Upper lobe of left lung (tissue), 6 donors: ENCODE data around the gene WDR90. TPM values are rescaled to one million over a fixed set of nuclear protein-coding genes. Genes with fewer than 3 reads are reported as not detected.
A peak's percentile ranks its signal among the peaks of the same experiment; 100 is the strongest.

Experiments used
- ATAC-seq, 2 donors: fragments of 200-7000 bp; cut with Tn5 transposase; one replicate each; pipeline ENCODE4 v1.9.1; 2022; ENCODE audit warnings: mild to moderate bottlenecking in 2 of 2, moderate library complexity in 2 of 2; ENCODE audit not compliant: low FRiP score in 2 of 2
- DNase-seq, 2 donors: peaks; one replicate each; pipeline ENCODE4 v3.0.0-alpha.2; 2019 to 2020
- H3K27ac ChIP-seq, 4 donors: fragments of 200-600 bp; sonication (generic); one replicate each; pipeline ENCODE4 v1.5.1; 2016 to 2019
- H3K27me3 ChIP-seq, 4 donors: fragments of 200-600 bp; sonication (generic); one replicate each; pipeline ENCODE4 v1.5.1; 2017 to 2019
- H3K36me3 ChIP-seq, 4 donors: fragments of 200-600 bp; sonication (generic); one replicate each; pipeline ENCODE4 v1.5.1; 2016 to 2019
- H3K4me1 ChIP-seq, 4 donors: fragments of 200-600 bp; sonication (generic); one replicate each; pipeline ENCODE4 v1.5.1; 2018 to 2019
- H3K4me3 ChIP-seq, 4 donors: fragments of 200-600 bp; sonication (generic); one replicate each; pipeline ENCODE4 v1.5.1; 2017 to 2019; ENCODE audit warnings: mild to moderate bottlenecking in 2 of 4, moderate library complexity in 1 of 4
- H3K9me3 ChIP-seq, 4 donors: fragments of 200-600 bp; sonication (generic); one replicate each; pipeline ENCODE4 v1.5.1; 2018 to 2019
- EP300 ChIP-seq, 4 donors: sonication (generic); formaldehyde crosslinking; IDR thresholded peaks; one replicate each; pipeline ENCODE4 v1.5.1; 2017; ENCODE audit warnings: antibody characterized with exemption in 4 of 4, control low read depth in 2 of 4
- POLR2A ChIP-seq, 4 donors: fragments of 450-650 bp; IDR thresholded peaks; one replicate each; pipeline ENCODE4 v1.5.1; 2016 to 2017; ENCODE audit warnings: antibody characterized with exemption in 4 of 4, mild to moderate bottlenecking in 2 of 4
- POLR2AphosphoS5 ChIP-seq, 2 donors: sonication (generic); formaldehyde crosslinking; IDR thresholded peaks; one replicate each; pipeline ENCODE4 v1.5.1; 2017; ENCODE audit warnings: antibody characterized with exemption in 2 of 2
- WGBS, 2 donors: methylation state at CpG; one replicate each; pipeline ENCODE4 v1.1.5; 2017 to 2018; 5-methylcytosine and 5-hydroxymethylcytosine counted together
- total RNA-seq, 6 donors: library from RNA; depleted of rRNA in 4 of 6; stranded (reverse); fragments of >200 nt in 4 of 6; gene quantifications; one replicate each; pipeline versions ENCODE4 v1.1.0 to v1.2.1, GENCODE V29; 2016 to 2021
- TF ChIP-seq, protein P1 (sequence below), 6 experiments: fragments of 450-650 bp in 4 of 6; fragments of 200-600 bp in 2 of 6; sonication (generic) in 2 of 6; IDR thresholded peaks; one replicate each; pipeline ENCODE4 v1.5.1; 2016 to 2019; ENCODE audit warnings: antibody characterized with exemption in 6 of 6
- donor health status: DM: no; HTN: no; CAD: no; lungs with moderate emphysema.
- donor health status: DM: no; HTN: yes; CAD: no; lungs with severe emphysema.

Gene WDR90
- total RNA-seq, 6 donors from 2014 or later = 18.8 to 174 (median 34.1) TPM

DNA sequence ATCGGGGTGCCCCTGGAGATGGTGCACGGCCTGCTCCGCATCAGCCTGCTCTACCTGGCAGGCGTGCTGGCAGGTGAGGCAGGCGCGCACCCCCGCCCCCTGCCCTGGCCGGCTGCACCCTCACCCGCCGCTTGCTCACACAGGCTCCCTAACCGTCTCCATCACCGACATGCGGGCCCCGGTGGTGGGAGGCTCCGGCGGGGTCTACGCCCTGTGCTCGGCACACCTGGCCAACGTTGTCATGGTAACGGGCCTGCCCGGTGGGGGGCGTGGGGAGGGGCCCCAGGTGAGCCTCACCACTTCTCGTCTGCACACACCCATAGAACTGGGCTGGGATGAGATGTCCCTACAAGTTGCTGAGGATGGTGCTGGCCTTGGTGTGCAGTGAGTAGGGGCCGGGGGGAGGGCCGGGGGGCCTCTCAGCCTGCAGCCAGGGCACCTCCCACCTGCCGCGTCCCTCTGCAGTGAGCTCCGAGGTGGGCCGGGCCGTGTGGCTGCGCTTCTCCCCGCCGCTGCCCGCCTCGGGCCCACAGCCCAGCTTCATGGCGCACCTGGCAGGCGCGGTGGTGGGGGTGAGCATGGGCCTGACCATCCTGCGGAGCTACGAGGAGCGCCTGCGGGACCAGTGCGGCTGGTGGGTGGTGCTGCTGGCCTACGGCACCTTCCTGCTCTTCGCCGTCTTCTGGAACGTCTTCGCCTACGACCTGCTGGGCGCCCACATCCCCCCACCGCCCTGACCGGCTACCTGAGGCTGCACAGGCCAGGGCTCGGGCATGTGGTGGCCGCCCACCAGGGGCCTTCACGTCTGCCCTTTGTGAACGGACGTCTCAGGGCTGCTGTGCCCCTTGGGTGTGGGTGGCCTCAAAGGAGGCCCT is 28.4 kb downstream of the WDR90 start:
- Histone ChIP-seq H3K4me1 (peaks cover 32 to 65% (median 39%) of the 10 kb centered on the region in 4 donors), H3K27ac (no peak overlapping the region), H3K27me3 (no peaks in the 10 kb centered on the region), H3K36me3 (peaks cover 14 to 29% (median 23%) of the 10 kb centered on the region in 4 donors), H3K9me3 (no peaks in the 10 kb centered on the region), H3K4me3 (no peak overlapping the region)
- TF ChIP-seq POLR2A (IDR thresholded peaks at IDR 0.05) = no peak
- TF ChIP-seq EP300 (IDR thresholded peaks at IDR 0.05) = no peak
- TF ChIP-seq, protein P1, sequence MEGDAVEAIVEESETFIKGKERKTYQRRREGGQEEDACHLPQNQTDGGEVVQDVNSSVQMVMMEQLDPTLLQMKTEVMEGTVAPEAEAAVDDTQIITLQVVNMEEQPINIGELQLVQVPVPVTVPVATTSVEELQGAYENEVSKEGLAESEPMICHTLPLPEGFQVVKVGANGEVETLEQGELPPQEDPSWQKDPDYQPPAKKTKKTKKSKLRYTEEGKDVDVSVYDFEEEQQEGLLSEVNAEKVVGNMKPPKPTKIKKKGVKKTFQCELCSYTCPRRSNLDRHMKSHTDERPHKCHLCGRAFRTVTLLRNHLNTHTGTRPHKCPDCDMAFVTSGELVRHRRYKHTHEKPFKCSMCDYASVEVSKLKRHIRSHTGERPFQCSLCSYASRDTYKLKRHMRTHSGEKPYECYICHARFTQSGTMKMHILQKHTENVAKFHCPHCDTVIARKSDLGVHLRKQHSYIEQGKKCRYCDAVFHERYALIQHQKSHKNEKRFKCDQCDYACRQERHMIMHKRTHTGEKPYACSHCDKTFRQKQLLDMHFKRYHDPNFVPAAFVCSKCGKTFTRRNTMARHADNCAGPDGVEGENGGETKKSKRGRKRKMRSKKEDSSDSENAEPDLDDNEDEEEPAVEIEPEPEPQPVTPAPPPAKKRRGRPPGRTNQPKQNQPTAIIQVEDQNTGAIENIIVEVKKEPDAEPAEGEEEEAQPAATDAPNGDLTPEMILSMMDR (IDR thresholded peaks at IDR 0.05) = no peak
- TF ChIP-seq POLR2AphosphoS5 (IDR thresholded peaks at IDR 0.05) = no peak
- DNase-seq = peak in 1 of 2 donors; percentile 85
- no peak for ATAC-seq
- WGBS, 2 donors = 76 to 80% methylated on average over 22 to 23 of the region's 57 CpGs

DNA sequence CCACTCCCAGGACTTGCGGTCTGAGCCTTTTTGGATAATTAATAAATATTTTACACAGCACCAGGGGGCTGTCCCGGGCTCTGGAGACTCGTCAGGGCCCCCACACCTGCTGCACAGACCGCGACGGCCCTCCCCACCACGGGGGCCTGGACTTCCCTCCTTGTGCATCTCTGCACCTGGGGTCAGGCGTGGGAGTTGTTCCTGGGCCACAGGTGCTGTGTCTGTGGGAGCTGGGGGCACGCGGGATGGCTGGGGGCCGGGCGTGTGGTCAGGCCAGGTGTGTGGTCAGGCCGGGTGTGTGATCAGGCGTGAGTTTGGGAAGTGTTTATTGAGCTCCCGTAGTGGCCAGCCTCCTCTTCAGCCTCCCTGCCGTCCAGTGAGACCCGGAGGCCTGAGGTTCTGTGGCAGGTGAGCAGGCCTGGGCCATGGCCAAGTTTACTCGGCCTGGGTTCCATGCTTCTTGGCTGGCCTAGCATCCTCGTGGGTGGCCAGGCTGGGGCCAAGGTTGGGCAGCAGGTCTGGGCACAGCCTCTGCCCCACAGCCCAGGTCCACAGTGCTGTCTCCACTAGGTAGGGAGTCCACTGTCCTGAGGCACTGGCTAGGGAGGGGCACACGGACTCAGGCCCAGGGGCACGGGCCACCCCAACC is 29.2 kb downstream of the WDR90 start:
- no peaks in the 10 kb centered on the region for H3K27me3 ChIP-seq
- peak overlapping the region in 1 of 4 donors; percentile 94 for H3K27ac ChIP-seq
- TF ChIP-seq, protein P1 (IDR thresholded peaks at IDR 0.05) = no peak
- TF ChIP-seq POLR2A (IDR thresholded peaks at IDR 0.05) (no peak), POLR2AphosphoS5 (IDR thresholded peaks at IDR 0.05) (no peak), EP300 (IDR thresholded peaks at IDR 0.05) (no peak)
- peaks cover 9 to 29% (median 22%) of the 10 kb centered on the region in 4 donors for H3K36me3 ChIP-seq
- no peaks in the 10 kb centered on the region for H3K9me3 ChIP-seq
- H3K4me1 ChIP-seq = peaks cover 38 to 72% (median 46%) of the 10 kb centered on the region in 4 donors
- 76 to 85% methylated on average over 7 to 13 of the region's 21 CpGs for WGBS, 2 donors
- H3K4me3 ChIP-seq = no peak overlapping the region
- ATAC-seq (no peak), DNase-seq (peak in 1 of 2 donors; percentile 78)

DNA sequence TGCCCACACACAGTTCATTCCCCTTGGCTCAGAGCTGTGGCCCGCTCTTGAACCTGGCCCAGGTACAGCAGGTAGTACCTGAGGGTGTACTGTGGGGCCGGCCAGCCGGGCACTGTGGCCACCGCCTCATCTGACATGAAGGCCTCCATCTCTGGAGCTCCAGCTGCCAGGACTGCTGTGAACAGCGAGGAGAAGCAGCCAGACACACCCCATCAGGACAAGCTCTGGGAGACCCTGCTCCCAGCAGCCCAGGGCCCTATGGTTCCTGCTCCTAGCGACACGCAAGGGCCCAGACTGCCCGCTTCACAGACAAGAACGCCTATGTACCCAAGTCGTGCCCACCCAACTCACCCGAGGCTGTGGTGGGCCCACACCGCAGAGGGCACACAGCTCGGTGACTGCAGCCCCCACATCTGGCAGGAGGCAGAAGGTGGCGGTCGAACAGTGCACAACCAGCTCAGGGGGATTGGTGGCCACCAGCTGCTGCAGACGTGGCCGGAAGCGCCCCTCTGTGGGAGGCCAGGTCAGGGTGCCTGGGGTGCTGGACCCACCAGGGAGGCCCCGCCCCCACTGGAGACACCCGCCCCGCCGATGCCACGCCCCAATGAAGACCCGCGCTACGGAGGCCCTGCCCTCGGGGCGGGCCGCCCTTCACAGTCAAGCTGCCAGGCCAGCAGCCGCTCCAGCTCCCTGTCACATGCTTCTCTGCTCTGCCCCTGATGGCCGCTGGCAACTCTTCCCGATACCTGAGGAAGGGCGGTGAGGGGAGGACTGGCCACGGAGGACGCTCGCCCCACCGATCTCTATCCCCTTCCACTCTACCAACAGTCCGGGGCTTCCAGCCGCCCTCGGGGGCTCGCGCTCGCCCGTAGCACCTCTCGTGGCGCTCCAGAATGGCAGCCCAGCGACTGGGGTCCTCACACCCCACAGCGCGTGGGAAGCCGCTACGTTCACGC is 30.0 kb downstream of the WDR90 start:
- 0 to 50% methylated on average over 12 to 29 of the region's 52 CpGs for WGBS, 2 donors
- Histone ChIP-seq H3K4me1 (peaks cover 43 to 79% (median 51%) of the 10 kb centered on the region in 4 donors), H3K27ac (peak overlapping the region; percentile 61 to 94 (median 87)), H3K27me3 (no peaks in the 10 kb centered on the region), H3K4me3 (peak overlapping the region; percentile 27 to 97 (median 91)), H3K36me3 (peaks cover 8 to 23% (median 18%) of the 10 kb centered on the region in 4 donors), H3K9me3 (no peaks in the 10 kb centered on the region)
- DNase-seq (peak; percentile 74 to 91), ATAC-seq (peak; percentile 20 to 39)
- TF ChIP-seq POLR2A (IDR thresholded peaks at IDR 0.05) (no peak), POLR2AphosphoS5 (IDR thresholded peaks at IDR 0.05) (peak in 1 of 2 donors; percentile 41)

- Histone ChIP-seq H3K4me3 (peak within 1 kb of the TSS; percentile 65 to 97 (median 91)), H3K9me3 (no peaks in the 10 kb centered on the region), H3K4me1 (peaks cover 45 to 77% (median 53%) of the 10 kb centered on the region in 4 donors), H3K36me3 (peaks cover 8 to 21% (median 18%) of the 10 kb centered on the region in 4 donors), H3K27me3 (no peaks in the 10 kb centered on the region), H3K27ac (peak within 1 kb of the TSS; percentile 83 to 94 (median 91))
- ATAC-seq = peak; percentile 88 to 89
- WGBS, 2 donors = 0 to 1% methylated on average over 3 to 31 of the region's 91 CpGs
- TF ChIP-seq EP300 (IDR thresholded peaks at IDR 0.05) (no peak), POLR2AphosphoS5 (IDR thresholded peaks at IDR 0.05) (peak in 1 of 2 donors; percentile 66), POLR2A (IDR thresholded peaks at IDR 0.05) (peak in 2 of 4 donors; percentile 38 to 90)
- TF ChIP-seq, protein P1 (IDR thresholded peaks at IDR 0.05) = peak in 3 of 6 experiments; percentile 4 to 28 (median 20)
- DNase-seq = peak; percentile 90 to 97
Measured at GRCh38 chr16:679814-680624, 30.9 kb downstream of the WDR90 start, which contains the start of gene STUB1. TSS of gene STUB1 (plus strand) at chr16:680410. CDS start at chr16:680526, 116 bp downstream.
